K562 (cell line): Measurements from ENCODE around the gene SPRY2. TPM values are rescaled to one million over a fixed set of nuclear protein-coding genes. Genes with fewer than 3 reads are reported as not detected.

ENCODE experiments used
- ATF3 ChIP-seq, 2 experiments: fragments of 450-650 bp in 1 of 2; sonication (generic) in 1 of 2; formaldehyde crosslinking in 1 of 2; IDR thresholded peaks in 1 of 2; conservative IDR thresholded peaks in 1 of 2; 2 replicates each; pipeline versions ENCODE4 v1.6.1 to v1.8.1; 2016 to 2023; ENCODE audit warnings: mild to moderate bottlenecking in 2 of 2, moderate library complexity in 2 of 2, inconsistent platforms in 1 of 2, missing genetic modification reagents in 1 of 2
- CBFA2T3 ChIP-seq: fragments of 450-650 bp; IDR thresholded peaks from 2 replicates; pipeline ENCODE4 v1.6.1; 2017
- DEAF1 ChIP-seq: fragments of 450-650 bp; formaldehyde crosslinking; IDR thresholded peaks from 2 replicates; pipeline ENCODE4 v1.4.0; 2020; ENCODE audit warnings: mild to moderate bottlenecking, moderate library complexity
- ELK1 ChIP-seq: sonication (generic); formaldehyde crosslinking; IDR thresholded peaks from 2 replicates; pipeline ENCODE4 v1.8.1; 2022; ENCODE audit warnings: missing genetic modification reagents
- ETV5 ChIP-seq: sonication (generic); formaldehyde crosslinking; IDR thresholded peaks from 2 replicates; pipeline ENCODE4 v1.4.0; 2020; ENCODE audit warnings: low read depth, mild to moderate bottlenecking, missing genetic modification reagents
- FOSL1 ChIP-seq: fragments of 200-800 bp; sonication (Bioruptor generic); conservative IDR thresholded peaks from 2 replicates; pipeline ENCODE4 v1.6.1; 2016; ENCODE audit warnings: missing genetic modification characterization, missing compliant biosample characterization
- KAT2B ChIP-seq: IDR thresholded peaks from one replicate; pipeline ENCODE4 v1.6.1; 2012; ENCODE audit warnings: low read depth, mild to moderate bottlenecking, control low read depth, inconsistent platforms, low read length, moderate library complexity
- MED1 ChIP-seq: sonication (generic); formaldehyde crosslinking; IDR thresholded peaks from 2 replicates; pipeline ENCODE4 v1.8.1; 2023; ENCODE audit warnings: missing genetic modification reagents, borderline replicate concordance
- MEF2A ChIP-seq: IDR thresholded peaks from 2 replicates; pipeline ENCODE4 v1.6.1; 2011; ENCODE audit warnings: low read depth, mild to moderate bottlenecking, low read length, moderate library complexity; ENCODE audit not compliant: control insufficient read depth
- PCBP1 ChIP-seq: fragments of 200-400 bp; formaldehyde crosslinking; IDR thresholded peaks from 2 replicates; pipeline ENCODE4 v1.6.1; 2018; ENCODE audit warnings: mild to moderate bottlenecking, low read depth, low read length; ENCODE audit not compliant: poor library complexity, severe bottlenecking
- RB1 ChIP-seq: fragments of 450-650 bp; IDR thresholded peaks from 2 replicates; pipeline ENCODE4 v1.6.1; 2017; ENCODE audit warnings: low read depth, mild to moderate bottlenecking
- RBBP5 ChIP-seq: fragments of 200-600 bp; sonication (generic); IDR thresholded peaks from 2 replicates; pipeline ENCODE4 v1.6.1; 2012; ENCODE audit warnings: borderline replicate concordance, mild to moderate bottlenecking, low read length, control low read depth, inconsistent platforms; ENCODE audit not compliant: insufficient read depth, poor library complexity, severe bottlenecking
- RBM22 ChIP-seq: fragments of 200-400 bp; formaldehyde crosslinking; IDR thresholded peaks from 2 replicates; pipeline ENCODE4 v1.6.1; 2018; ENCODE audit warnings: low read length, low read depth; ENCODE audit not compliant: poor library complexity, severe bottlenecking
- SAP30 ChIP-seq: fragments of 200-600 bp; sonication (generic); IDR thresholded peaks from 2 replicates; pipeline ENCODE4 v1.6.1; 2012; ENCODE audit warnings: borderline replicate concordance, low read depth, mild to moderate bottlenecking, moderate library complexity, low read length, control low read depth, inconsistent platforms; ENCODE audit not compliant: insufficient read depth, poor library complexity, severe bottlenecking
- SMAD2 ChIP-seq: fragments of 150-350 bp; IDR thresholded peaks from 2 replicates; pipeline ENCODE4 v1.6.1; 2014; ENCODE audit warnings: low read depth, mild to moderate bottlenecking, low read length
- SRSF7 ChIP-seq: fragments of 200-400 bp; formaldehyde crosslinking; optimal IDR thresholded peaks from 2 replicates; pipeline ENCODE3; 2017; ENCODE audit warnings: mild to moderate bottlenecking, low read depth, low read length
- TBP ChIP-seq: optimal IDR thresholded peaks from 2 replicates; pipeline ENCODE3; 2011; ENCODE audit warnings: low read depth, low read length, improper control_type of control experiment
- WHSC1 ChIP-seq: IDR thresholded peaks from one replicate; pipeline ENCODE4 v1.6.1; 2012; ENCODE audit warnings: low read length, control low read depth, inconsistent platforms
- ZNF398 ChIP-seq: fragments of 250-450 bp; sonication (Bioruptor Pico); IDR thresholded peaks from 2 replicates; pipeline ENCODE4 v1.8.0; 2021; ENCODE audit warnings: moderate library complexity, mild to moderate bottlenecking, inconsistent platforms
- ZNF589 ChIP-seq: fragments of 200-800 bp; sonication (Bioruptor generic); IDR thresholded peaks from 2 replicates; pipeline ENCODE4 v1.6.1; 2016; ENCODE audit warnings: low read depth, missing genetic modification characterization, missing compliant biosample characterization
- polyA plus RNA-seq, 8 experiments: library from polyadenylated mRNA; depleted of rRNA in 4 of 8; stranded (reverse) in 5 of 8; unstranded in 3 of 8; fragments of >200 nt; fragmentation: Nextera tagmentation in 2 of 8; fragmentation: Illumina TruSeq in 1 of 8; extraction: Ambion mirVana in 2 of 8; extraction: Trizol in 1 of 8; gene quantifications; 2 replicates each; pipeline versions ENCODE4 v1.2.1 to v1.2.3, GENCODE V29; 2011 to 2014; ENCODE audit warnings: inconsistent platforms in 1 of 8, missing spikeins in 1 of 8
- total RNA-seq, 7 experiments: library from RNA; depleted of rRNA in 6 of 7; stranded (reverse); fragments of >200 nt in 6 of 7; fragmentation: Illumina TruSeq in 2 of 7; extraction: Trizol in 2 of 7; gene quantifications; 2 replicates each; pipeline versions ENCODE4 v1.2.1 to v1.2.3, GENCODE V29; 2011 to 2021; ENCODE audit warnings: low replicate concordance in 1 of 7

Gene SPRY2
- total and polyA plus RNA-seq, 9 of the 15 experiments (the other 6 are each of a cell fraction or from before 2014, with no cell fraction given): 1.8 to 7.8 (median 3.4) TPM

GRCh38 chr13:80342471-80343371 is 1.8 kb upstream of the SPRY2 start (continued):
- TF ChIP-seq ELK1 (CRISPR knock-in tag) (no peak), SRSF7 (no peak), RBBP5 (peak; percentile 65), MED1 (no peak), SMAD2 (no peak), RB1 (peak; percentile 55; the same call in 1 of the 2 replicates), MEF2A (no peak), SAP30 (no peak), ZNF589 (CRISPR knock-in tag) (no peak), ZNF398 (CRISPR knock-in tag) (no peak), ETV5 (CRISPR knock-in tag) (no peak), CBFA2T3 (no peak), TBP (no peak), DEAF1 (CRISPR knock-in tag) (0 out of 2 replicates have a peak, but pooled peaks have one; percentile 34), KAT2B (no peak), ATF3 (IDR thresholded peaks at IDR 0.05) (no peak), ATF3 (CRISPR knock-in tag; conservative IDR thresholded peaks at IDR 0.05) (no peak), RBM22 (no peak), FOSL1 (tag) (no peak), PCBP1 (no peak), WHSC1 (no peak)
